Globus pallidus (tissue), 1 donor: Measurements from ENCODE around the gene FIGNL1.

Experiments
- DNase-seq: peaks from one replicate; pipeline ENCODE4 v3.0.0-alpha.2; 2015; ENCODE audit warnings: low spot score

Gene FIGNL1

GRCh38 chr7:50449881-50450589 is at the start of gene FIGNL1:
TSS of gene FIGNL1 (minus strand) at chr7:50450350. CDS start at chr7:50447287, 3,063 bp downstream.
- peak; percentile 69 for DNase-seq

GRCh38 chr7:50499092-50499491 is 48.9 kb upstream of the FIGNL1 start:
- DNase-seq: no peak

GRCh38 chr7:50497968-50498367 is 47.8 kb upstream of the FIGNL1 start:
- no peak for DNase-seq

GRCh38 chr7:50497068-50497642 is 47.0 kb upstream of the FIGNL1 start:
- no peak for DNase-seq

GRCh38 chr7:50496569-50496968 is 46.4 kb upstream of the FIGNL1 start:
- no peak for DNase-seq

GRCh38 chr7:50495746-50496145 is 45.6 kb upstream of the FIGNL1 start:
- no peak for DNase-seq

GRCh38 chr7:50492770-50493519 is 42.8 kb upstream of the FIGNL1 start:
- no peak for DNase-seq

GRCh38 chr7:50491943-50492342 is 41.8 kb upstream of the FIGNL1 start:
- no peak for DNase-seq

GRCh38 chr7:50491209-50491608 is 41.1 kb upstream of the FIGNL1 start:
- no peak for DNase-seq

GRCh38 chr7:50488379-50488778 is 38.2 kb upstream of the FIGNL1 start:
- no peak for DNase-seq

GRCh38 chr7:50486512-50486911 is 36.4 kb upstream of the FIGNL1 start:
- no peak for DNase-seq

GRCh38 chr7:50481867-50482266 is 31.7 kb upstream of the FIGNL1 start:
- DNase-seq: no peak

GRCh38 chr7:50480797-50481196 is 30.6 kb upstream of the FIGNL1 start:
- no peak for DNase-seq

GRCh38 chr7:50479743-50480517 is 29.8 kb upstream of the FIGNL1 start:
- no peak for DNase-seq

- DNase-seq: no peak
These were observed 27.5 kb upstream of the FIGNL1 start for GRCh38 chr7:50477640-50478039.

- no peak for DNase-seq
These were observed 26.9 kb upstream of the FIGNL1 start for GRCh38 chr7:50476953-50477625.

GRCh38 chr7:50475340-50475739 is 25.2 kb upstream of the FIGNL1 start:
- no peak for DNase-seq

GRCh38 chr7:50474382-50475160 is 24.4 kb upstream of the FIGNL1 start:
- no peak for DNase-seq

- no peak for DNase-seq
These were observed 23.4 kb upstream of the FIGNL1 start for GRCh38 chr7:50473531-50473930.

GRCh38 chr7:50472427-50472826 is 22.3 kb upstream of the FIGNL1 start:
- DNase-seq: no peak

GRCh38 chr7:50471970-50472369 is 21.8 kb upstream of the FIGNL1 start:
- no peak for DNase-seq
